Thyroid gland (tissue), 4 donors: ENCODE measurements around the gene CDH23. TPM values are rescaled to one million over a fixed set of nuclear protein-coding genes. Genes with fewer than 3 reads are reported as not detected.

Experiments
- DNase-seq, 2 donors: peaks; one replicate each; pipeline ENCODE4 v3.0.0-alpha.2; 2019
- H3K27ac ChIP-seq, 3 donors: fragments of 200-600 bp; sonication (generic); 1 replicate in 2 of 3; 2 replicates in 1 of 3; pipeline ENCODE4 v1.5.1; 2016 to 2019; ENCODE audit warnings: mild to moderate bottlenecking in 1 of 3, moderate library complexity in 1 of 3
- H3K27me3 ChIP-seq: fragments of 200-600 bp; sonication (generic); one replicate; pipeline ENCODE4 v1.5.1; 2019
- H3K36me3 ChIP-seq, 2 donors: fragments of 200-600 bp; sonication (generic); one replicate each; pipeline ENCODE4 v1.5.1; 2016 to 2019
- H3K4me1 ChIP-seq, 2 donors: fragments of 200-600 bp; sonication (generic); one replicate each; pipeline ENCODE4 v1.5.1; 2017 to 2019
- H3K4me3 ChIP-seq, 3 donors: fragments of 200-600 bp; sonication (generic); replicated peaks in 1 of 3; 1 replicate in 2 of 3; 2 replicates in 1 of 3; pipeline ENCODE4 v1.5.1; 2016; ENCODE audit warnings: mild to moderate bottlenecking in 1 of 3
- H3K9me3 ChIP-seq: fragments of 200-600 bp; sonication (generic); one replicate; pipeline ENCODE4 v1.5.1; 2017
- CTCF ChIP-seq, 6 experiments: fragments of 200-600 bp in 3 of 6; fragments of 450-650 bp in 3 of 6; sonication (generic) in 3 of 6; IDR thresholded peaks; one replicate each; pipeline ENCODE4 v1.5.1; 2016 to 2019; ENCODE audit warnings: antibody characterized with exemption in 6 of 6, mild to moderate bottlenecking in 2 of 6, inconsistent platforms in 1 of 6, moderate library complexity in 1 of 6
- POLR2A ChIP-seq, 2 donors: fragments of 450-650 bp; IDR thresholded peaks; one replicate each; pipeline ENCODE4 v1.6.1; 2017; ENCODE audit warnings: antibody characterized with exemption in 2 of 2, mild to moderate bottlenecking in 2 of 2, moderate library complexity in 1 of 2
- WGBS, 2 donors: methylation state at CpG; one replicate each; pipeline ENCODE4 v1.1.5; 2017; 5-methylcytosine and 5-hydroxymethylcytosine counted together
- intact Hi-C: fragments of 100-400 bp; cut with DNase I; formaldehyde crosslinking; loops from one replicate; pipeline ENCODE4 v1.15.1; 2023
- total RNA-seq, 4 donors: library from RNA; depleted of rRNA; stranded (reverse); fragments of >200 nt; gene quantifications; one replicate each; pipeline ENCODE4 v1.2.3, GENCODE V29; 2016

Gene CDH23
- total RNA-seq, 4 donors from 2014 or later = 3.0 to 4.2 (median 3.9) TPM

DNA sequence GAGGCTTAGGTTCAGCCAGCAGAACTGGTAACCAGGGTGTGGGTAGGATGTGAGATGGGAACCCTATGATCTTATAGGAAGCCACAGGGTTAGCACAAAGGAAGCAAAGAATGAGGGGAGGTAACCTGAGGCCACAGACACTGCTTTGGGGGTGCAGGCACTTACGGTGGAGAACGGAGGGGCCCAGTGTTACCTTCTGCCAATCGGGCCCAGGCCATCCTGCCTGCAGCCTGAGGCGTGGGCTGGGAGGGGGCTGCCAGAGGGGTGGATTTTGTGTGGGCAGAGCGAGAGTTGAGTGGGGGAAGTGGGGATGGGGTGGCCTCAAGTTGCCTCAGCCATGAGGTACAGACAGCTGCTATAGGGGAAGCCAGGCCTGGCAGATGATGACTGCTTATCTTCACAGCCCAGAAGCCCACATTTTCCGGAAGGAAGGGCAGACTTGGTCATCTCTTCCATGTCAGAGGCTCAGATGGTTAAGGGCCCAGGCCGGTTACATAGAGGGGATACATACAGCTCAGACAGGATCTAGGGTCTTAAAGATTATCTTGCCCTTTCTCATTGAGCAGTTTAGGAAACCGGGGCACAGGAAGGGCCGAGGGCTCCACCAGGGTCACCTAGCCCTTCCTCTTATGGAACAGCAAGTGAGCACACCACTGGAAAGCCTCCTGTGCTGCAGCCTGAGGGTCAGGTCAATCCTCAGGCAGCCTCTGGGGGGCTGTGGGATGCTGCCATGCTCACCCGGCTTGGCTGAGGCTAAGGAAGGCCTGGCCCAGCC is 401.0 kb downstream of the CDH23 start:
- TF ChIP-seq POLR2A (IDR thresholded peaks at IDR 0.05) (no peak), CTCF (IDR thresholded peaks at IDR 0.05) (no peak)
- Histone ChIP-seq H3K36me3 (no peaks in the 10 kb centered on the region), H3K27me3 (no peaks in the 10 kb centered on the region), H3K9me3 (no peaks in the 10 kb centered on the region), H3K4me1 (no peaks in the 10 kb centered on the region), H3K27ac (no peak overlapping the region), H3K4me3 (no peak overlapping the region)
- no peak for DNase-seq
- WGBS, 2 donors = 77 to 90% methylated on average over 9 to 10 of the region's 10 CpGs
- intact Hi-C loops = no loop called here

DNA sequence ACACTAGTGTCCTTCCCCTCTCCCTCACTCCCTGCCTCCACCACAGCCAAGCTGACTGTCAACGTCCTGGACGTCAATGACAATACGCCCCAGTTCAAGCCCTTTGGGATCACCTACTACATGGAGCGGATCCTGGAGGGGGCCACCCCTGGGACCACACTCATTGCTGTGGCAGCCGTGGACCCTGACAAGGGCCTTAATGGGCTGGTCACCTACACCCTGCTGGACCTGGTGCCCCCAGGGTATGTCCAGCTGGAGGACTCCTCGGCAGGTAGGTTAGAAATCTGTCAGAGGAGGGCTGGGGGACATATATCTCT is 401.5 kb downstream of the CDH23 start:
- Histone ChIP-seq H3K9me3 (no peaks in the 10 kb centered on the region), H3K4me1 (no peaks in the 10 kb centered on the region), H3K27ac (no peak overlapping the region), H3K27me3 (no peaks in the 10 kb centered on the region), H3K4me3 (no peak overlapping the region), H3K36me3 (no peaks in the 10 kb centered on the region)
- intact Hi-C loops = no loop called here
- DNase-seq = no peak
- WGBS, 2 donors = 75% methylated on average over 4 of the region's 6 CpGs; no CpG with 5 or more reads in 1 of the 2 donors
- TF ChIP-seq POLR2A (IDR thresholded peaks at IDR 0.05) = no peak
- no peak for TF ChIP-seq CTCF (IDR thresholded peaks at IDR 0.05)

DNA sequence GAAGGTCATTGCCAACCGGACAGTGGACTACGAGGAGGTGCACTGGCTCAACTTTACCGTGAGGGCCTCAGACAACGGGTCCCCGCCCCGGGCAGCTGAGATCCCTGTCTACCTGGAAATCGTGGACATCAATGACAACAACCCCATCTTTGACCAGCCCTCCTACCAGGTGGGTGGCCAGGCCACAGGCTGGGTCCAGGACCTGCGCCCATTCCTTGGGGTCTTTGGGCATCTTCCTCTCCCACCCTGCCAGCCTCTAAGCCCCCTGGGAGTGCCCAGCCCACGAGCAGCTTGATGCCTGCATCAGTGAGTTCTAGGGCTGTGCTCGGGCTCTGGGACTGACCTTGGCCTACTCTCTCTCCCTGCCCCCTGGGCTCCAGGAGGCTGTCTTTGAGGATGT is 402.4 kb downstream of the CDH23 start:
- Histone ChIP-seq H3K27me3 (no peaks in the 10 kb centered on the region), H3K4me3 (no peak overlapping the region), H3K36me3 (no peaks in the 10 kb centered on the region), H3K4me1 (no peaks in the 10 kb centered on the region), H3K27ac (no peak overlapping the region), H3K9me3 (no peaks in the 10 kb centered on the region)
- TF ChIP-seq POLR2A (IDR thresholded peaks at IDR 0.05) = no peak
- TF ChIP-seq CTCF (IDR thresholded peaks at IDR 0.05) = no peak
- WGBS, 2 donors = 69 to 80% methylated on average over 10 of the region's 10 CpGs
- DNase-seq = no peak
- intact Hi-C loops = no loop called here

DNA sequence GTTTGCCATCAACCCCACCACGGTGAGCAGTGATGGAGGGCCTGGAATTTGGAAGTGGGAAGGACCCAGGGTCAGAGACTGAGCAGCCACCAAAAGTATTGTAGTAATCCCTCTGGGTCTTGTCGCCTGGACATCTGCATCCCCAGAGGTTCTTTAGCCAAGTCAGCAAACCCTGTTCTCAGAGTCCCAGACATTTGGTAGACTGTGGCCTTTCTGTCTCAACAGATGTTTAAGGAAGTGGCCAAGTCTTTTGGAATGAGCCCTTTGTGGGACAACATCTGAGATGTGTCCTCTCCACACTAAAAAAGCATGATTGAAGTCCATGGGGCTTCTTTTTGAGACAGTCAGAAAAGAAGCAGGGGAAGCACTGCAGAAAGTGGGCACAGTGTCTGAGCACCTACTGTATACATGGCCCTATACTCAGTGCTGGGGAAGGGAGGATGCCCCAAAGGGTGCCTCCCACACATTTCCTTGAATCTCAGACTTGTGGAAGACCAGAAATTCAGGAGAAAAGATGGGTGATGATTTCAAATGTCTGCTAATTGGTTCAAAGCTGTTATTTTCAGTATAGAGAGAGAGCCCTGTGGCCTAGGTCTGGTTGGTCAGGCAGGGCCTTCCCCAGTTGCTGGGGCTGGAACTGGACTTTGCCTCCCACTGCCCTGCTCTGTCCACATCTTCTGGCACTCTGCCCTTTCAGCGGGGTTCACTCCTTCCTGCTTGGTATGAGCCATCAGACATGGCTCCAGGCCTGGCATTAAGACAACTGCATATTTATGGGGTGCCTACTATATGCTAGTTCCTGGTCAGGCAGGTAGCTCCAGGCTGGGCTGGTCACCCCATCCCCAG is 403.1 kb downstream of the CDH23 start:
- no peaks in the 10 kb centered on the region for H3K27me3 ChIP-seq
- 57 to 79% methylated on average over 2 to 3 of the region's 3 CpGs for WGBS, 2 donors
- no peak for DNase-seq
- H3K27ac ChIP-seq = no peak overlapping the region
- TF ChIP-seq CTCF (IDR thresholded peaks at IDR 0.05) = no peak
- no peak for TF ChIP-seq POLR2A (IDR thresholded peaks at IDR 0.05)
- intact Hi-C loops = no loop called here
- H3K4me3 ChIP-seq = no peak overlapping the region
- no peaks in the 10 kb centered on the region for H3K9me3 ChIP-seq
- H3K4me1 ChIP-seq = no peaks in the 10 kb centered on the region
- no peaks in the 10 kb centered on the region for H3K36me3 ChIP-seq

GRCh38 chr10:71801361-71801760 is 404.6 kb downstream of the CDH23 start:
- H3K4me3 ChIP-seq = no peak overlapping the region
- WGBS, 2 donors = 93% methylated on average over 9 of the region's 9 CpGs
- no peak overlapping the region for H3K27ac ChIP-seq
- H3K4me1 ChIP-seq = no peaks in the 10 kb centered on the region
- no peaks in the 10 kb centered on the region for H3K27me3 ChIP-seq
- DNase-seq = no peak
- TF ChIP-seq CTCF (IDR thresholded peaks at IDR 0.05) = no peak
- TF ChIP-seq POLR2A (IDR thresholded peaks at IDR 0.05) = no peak
- intact Hi-C loops = no loop called here
- H3K9me3 ChIP-seq = no peaks in the 10 kb centered on the region
- no peaks in the 10 kb centered on the region for H3K36me3 ChIP-seq
